NCI-H2227 treated with DMSO at 0.1 percent for 48 hours (cell line): ENCODE data around the gene CPB1.

ENCODE experiments used
- DNase-seq: peaks from one replicate; lab custom pipeline; 2025; lab: John Stamatoyannopoulos, UW

Gene CPB1

DNA sequence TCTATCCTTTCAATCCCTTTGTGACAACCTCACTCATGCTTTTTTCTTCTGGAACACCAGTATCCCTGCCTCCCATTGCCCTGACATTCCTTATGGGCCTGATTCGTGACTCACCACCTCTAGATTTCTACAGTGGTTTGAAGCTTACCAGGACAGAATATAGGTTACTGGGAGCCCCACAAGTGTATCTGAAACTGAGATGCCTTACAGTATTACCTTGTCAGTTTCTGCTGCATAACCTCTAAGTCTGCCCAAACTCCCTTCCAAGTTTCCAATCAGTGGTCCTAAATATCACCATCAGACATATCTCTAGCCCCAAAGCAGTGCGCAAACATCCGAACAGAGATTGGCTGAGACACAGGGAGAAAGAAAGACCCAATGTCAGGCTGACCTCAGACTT is 5.6 kb downstream of the CPB1 start:
- no peak for DNase-seq

DNA sequence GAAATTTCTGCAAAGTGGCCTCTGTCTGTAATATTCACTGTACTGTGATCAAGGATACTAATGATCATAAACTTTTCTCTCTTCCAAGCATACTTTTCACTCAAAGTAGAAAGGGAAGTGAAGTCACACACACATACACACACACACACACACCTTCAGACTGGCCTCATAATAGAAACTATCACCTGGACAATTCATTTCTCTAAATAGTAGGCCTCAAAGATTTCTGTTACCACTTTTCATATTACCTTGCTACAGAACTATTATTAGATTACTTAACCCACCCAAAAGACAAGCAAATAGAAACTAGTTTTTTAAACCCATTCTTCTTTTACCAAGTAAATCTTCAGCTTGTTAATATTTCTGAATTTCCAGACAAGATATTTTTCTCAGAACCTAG is 12.2 kb downstream of the CPB1 start:
- no peak for DNase-seq

DNA sequence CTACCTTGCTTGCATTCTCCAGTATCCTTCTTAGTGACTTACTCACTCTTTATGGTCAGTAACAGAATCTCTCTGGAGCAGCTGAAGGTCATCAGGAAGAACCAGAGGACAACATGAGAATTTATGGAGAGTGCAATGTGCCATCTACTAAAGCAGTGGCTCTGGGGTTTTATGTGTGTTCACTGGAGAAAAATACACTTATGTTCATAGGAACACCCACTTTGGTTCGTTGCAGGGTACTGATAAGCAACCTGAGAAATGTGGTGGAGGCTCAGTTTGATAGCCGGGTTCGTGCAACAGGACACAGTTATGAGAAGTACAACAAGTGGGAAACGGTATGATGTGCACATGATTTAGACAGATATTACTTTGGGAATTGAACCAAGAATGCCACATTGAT is 12.8 kb downstream of the CPB1 start:
- no peak for DNase-seq

DNA sequence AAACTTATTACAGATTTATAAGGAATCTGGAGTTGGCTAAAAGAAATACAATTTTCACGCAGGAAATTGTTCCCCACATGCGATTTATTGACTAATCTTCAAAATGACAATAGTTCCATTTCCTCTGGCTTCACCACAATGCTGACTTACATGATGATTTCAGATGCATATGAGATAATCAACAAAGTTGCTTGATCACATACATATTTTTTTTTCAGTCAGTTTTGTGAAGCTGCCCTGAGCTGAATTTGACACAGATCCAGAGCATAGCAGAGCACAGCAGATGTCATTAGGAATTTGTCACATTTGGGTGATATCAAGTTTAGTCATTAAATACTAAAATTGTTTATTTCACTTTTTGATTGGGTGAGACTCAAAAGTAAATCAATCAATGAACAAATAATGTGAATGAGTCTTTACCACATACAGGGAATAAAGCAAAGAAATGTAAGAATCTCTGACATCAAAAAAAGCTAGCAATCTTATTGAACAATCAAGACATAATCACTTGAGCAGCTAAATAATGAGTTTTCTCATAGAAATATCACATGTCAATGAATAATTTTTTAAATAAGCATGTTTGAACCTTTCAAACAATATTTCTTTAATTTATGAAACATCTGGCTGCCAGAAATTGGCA is 18.3 kb downstream of the CPB1 start:
- no peak for DNase-seq

DNA sequence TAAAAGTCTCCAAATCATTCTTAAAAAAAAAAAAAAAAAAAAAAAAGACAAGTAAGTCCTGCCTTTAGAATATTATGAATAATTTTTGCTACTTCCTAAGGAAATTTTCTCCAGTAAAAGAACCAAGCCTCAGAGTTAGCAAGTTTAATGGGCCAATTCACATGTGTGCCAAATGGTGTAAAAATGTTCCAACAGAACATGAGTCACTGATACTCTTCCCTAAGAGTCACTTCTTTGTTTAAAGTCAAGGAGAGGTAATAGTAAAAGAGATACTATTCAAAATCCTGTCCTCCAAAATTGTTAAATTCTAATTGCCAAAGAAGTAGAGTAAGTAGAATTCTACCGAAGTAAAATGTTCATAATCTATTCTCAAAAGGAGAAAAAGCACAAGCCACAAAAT is 19.7 kb downstream of the CPB1 start:
- no peak for DNase-seq

DNA sequence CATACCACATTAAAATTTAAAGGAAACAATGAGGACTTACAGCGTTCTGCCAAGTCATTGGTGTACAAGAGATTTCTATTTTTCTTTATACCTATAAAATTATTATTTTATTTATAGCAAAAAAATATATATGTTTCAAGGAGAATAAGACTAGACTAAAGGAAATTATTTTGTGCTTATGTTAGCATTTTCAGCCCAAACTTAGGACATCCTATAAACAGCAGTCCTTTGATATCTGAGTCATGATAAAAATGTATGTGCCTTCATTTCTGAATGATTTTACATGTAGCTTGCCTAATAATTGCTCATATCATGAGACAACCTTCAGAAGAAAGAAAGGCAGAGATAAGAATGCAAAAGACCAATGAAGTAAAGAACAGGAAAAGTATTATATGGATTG is 20.8 kb downstream of the CPB1 start:
- no peak for DNase-seq

DNA sequence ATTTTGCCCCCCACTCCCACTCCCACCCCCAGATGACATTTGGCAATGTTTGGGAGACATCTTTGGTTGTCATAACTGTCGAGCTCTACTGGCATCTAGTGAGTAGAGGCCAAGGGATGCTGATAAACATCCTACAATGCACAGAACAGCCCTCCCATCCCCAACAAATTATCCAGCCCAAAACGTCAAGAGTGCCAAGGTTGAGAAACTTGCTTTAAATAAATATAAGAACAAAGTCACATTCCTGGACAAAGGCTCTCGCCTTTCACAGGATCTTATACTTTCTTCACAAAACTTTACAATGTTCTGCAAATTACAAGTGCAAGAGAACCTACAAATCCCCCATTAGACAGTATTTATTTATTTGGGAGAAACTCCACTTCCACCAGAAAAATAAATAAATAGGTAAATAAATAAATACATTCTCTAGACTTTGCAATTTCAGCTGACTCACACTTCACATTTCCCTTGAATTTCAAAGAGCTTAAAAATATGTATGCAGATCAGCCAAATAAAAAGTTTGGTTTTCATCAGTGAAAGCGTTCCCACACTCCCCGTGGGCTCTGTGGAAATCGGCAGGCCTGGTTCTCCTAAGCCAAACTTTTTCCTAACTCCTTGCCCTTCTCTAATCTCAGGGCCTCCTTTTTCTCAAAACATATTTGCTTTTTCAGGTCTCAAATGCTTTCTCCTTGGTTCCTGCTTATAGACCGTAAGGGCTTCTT is 24.8 kb downstream of the CPB1 start:
- no peak for DNase-seq

DNA sequence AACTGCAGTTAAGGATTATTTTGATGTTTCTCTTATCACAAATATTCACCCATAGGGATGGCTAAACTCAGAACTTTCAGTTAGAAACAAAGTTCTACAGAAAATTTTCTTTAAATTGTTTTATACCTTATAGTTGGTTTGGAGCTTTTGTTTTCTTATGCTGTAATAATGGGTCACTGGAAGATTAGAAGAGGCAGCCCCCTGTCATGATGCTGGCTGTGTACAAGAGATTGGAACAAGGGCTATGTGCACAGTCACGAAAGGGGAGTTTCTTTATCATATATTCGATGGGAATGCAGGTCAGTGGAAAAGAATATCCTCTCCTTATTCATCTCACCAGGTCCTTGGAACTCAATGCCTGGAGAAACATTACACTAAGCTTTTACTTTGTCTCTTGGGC is 25.5 kb downstream of the CPB1 start:
- DNase-seq: no peak

DNA sequence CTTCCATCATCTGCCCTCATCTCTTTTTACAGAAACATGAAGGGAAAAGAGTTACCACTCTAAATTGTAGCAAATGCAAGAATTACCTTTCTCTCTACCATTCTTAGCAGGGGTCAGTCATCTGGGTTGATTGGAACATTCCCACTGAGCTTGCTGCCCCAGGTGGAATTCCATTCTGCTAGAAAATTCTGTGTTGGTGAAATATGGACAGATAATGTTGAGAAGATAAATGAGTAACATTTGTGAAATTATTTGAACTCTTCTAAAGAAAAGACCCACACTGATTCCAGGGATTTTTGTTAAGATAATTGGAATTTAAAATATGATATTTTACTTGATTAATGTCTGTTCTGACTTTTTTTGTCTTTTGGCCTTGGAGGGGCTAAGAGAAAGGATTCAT is 26.4 kb downstream of the CPB1 start:
- no peak for DNase-seq

DNA sequence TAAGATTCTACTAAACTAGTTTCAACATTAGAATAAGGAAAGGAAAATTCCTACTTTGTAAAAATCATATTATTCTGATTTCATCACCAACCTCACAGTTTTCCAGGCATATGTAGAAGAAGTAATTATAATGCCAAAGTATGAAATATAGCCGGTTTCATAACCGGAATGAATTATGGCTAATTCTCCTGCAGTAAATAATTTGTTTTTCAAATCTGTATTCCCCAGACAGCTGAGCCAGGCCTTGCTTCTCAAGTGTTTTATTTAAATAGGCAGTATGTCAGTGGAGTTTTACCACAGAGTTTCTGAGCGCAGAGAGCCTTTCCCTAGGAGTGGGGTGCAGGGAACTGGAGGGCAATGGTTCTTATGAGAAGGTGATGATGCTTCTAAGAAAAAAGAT is 28.8 kb downstream of the CPB1 start:
- no peak for DNase-seq

DNA sequence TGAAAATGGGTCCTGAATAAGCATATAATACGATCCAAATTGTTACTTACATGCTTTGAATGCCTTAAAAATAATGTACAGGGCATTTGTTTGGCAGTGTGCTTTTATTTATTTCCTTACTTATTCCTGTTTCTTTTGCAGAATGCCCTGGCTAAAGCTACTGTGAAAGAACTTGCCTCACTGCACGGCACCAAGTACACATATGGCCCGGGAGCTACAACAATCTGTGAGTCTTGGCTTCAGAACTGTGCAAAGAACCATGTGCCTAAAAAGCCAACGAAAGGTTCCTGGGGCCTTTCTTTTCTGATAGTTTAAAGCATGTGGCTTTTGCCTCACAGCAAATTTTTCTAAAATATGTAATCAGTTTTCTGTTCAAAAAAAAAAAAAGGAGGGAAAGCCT is 29.7 kb downstream of the CPB1 start:
- DNase-seq: no peak

DNA sequence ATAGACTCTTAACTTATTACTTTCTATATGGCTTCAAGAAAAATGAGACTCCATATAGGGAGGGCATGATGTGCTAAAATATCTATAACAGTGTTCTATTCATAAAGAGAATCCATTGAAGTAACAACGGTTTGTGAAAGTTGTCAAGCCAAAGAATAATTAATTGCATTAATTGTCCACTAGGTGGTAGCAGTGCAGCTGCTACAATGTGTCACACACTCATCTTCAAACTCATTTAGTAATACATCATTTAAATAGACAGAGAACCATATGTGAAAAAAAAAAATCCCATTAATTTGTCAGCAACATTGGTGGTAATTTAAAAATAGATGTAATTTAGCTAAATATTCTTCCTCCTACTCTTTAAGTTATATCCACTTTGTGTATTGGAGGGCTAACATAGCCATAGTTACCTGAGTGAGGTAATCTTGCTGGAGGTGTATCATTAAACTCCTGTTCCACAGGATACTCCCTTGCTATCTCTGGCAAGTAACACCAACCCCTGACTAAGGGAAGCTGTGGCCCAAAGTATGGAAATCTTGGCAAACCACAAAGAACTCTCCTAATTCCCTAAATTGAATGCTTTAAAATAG is 33.8 kb downstream of the CPB1 start:
- peak; percentile 1 for DNase-seq

DNA sequence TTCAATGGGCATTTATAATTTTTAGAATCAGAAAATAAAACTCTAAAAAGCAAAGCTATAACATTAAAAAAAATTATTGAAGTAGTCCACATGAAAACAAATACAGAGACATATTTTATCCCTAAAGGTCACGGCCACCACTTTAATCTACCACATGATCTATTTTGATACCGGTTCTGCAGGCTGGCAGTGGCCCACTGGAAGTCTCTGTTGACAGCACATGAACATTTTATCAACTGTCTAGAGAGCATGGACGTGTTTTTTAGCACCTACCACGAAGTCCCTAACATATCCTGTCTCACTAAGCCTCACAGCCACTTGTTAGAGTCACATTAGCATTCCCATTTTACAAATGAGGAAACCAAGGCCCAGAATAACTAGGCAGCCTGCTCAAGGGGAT is 35.7 kb downstream of the CPB1 start:
- no peak for DNase-seq

DNA sequence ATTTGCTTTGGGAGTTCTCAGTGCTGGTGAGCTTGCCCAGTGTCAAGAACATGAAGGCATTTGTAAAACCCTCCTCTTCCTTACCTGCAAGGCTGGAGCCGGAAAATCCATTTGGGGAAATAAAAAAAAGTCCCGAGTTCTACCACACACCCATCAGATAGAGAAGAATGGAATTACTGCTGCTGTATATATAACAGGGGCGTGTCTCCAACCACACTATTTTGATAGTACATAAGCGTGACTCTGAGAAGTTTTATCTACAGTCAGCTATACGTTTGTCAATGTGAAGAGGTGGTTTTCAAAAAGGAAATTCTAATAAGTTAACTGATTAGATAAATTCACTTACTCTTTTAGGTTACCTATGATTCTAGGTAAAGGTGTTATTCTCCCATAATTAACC is 36.2 kb downstream of the CPB1 start:
- no peak for DNase-seq

DNA sequence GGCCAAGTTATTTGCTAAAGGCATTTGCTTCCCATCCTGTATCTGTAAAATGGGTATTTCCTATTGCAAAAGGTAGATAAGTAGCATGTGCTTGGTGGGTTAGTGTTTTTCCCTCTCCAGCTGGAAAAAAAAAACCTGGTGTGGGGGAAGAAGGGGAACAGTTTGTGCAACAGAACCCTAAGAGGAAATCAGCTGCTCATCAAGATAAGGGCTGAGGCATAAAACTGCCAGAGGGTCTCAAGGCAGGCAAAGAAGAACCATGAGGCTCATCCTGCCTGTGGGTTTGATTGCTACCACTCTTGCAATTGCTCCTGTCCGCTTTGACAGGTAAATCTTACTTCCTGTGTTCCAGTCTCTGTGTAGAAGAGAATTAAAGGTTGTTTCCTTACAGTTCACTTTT is 37.4 kb downstream of the CPB1 start, which contains the start of gene CPA3:
CPA3 (plus strand) TSS at position 248 of the 400 bp plus-strand sequence; CDS start at position 260, 12 bp downstream.
- DNase-seq: no peak

DNA sequence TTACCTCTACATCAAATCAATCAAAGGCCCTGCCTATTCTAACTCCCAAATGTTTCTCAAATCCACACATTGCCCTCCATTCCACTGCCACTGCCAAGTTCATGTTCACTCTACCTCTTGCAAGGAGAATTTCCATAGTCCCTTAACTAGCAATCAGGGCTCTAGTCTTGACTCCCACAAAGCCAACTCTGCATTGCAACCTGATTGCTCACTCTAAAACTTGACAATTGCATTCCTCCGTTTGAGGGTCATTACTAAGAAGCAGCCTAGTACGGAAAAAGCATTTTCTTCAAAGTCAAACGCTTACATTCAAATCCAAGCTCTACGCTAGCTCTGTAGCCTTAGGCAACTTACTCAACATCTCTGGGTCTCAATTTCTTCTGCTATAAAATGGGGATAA is 38.6 kb downstream of the CPB1 start:
- no peak for DNase-seq

DNA sequence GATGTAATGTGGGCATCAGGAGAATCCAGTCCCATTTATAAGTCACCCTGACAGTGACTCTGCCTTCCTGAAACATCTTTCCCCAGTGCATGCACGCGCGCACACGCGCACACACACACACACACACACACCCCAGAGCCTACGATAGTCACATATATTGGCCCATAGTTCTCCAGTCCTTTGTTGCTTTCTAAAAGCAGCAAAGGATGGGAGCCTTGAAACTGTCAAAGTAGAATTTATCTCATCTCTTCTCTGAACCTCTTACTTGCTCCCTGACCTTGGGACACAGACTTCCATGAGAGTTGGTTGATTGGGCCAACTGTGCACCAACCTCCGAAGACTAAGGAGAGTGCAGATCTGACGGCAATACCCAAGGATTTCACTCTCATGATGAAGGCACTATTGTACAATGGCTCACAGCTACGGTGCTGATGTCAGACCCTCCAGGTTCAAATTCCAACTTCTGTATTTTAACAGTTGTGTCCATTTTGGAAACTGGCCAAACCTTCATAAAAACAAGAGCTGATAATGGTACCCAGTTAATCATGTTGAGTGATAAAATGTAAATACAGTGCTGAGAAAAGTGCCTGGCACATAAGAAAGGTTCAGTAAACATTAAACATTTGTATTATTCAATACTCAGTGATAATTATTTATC is 45.8 kb downstream of the CPB1 start:
- no peak for DNase-seq

DNA sequence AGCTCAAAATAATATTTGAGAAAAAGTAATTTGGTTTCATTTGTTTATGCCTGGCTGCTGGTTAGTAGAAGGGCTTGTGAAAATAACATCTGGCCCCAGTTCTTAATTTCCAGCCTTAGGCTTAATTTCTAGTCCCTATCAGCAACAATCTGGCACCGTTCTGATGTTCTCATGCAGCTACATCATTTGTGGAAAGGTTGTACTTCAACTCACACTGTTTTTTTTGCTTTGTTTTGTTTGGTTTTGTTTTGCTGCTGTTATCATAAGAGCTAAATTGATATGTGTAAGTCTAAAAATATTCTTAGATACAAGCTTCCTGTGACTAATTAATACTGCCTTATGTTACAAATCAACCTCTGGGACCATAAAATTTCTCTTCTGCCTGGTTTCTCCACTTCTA is 46.4 kb downstream of the CPB1 start:
- no peak for DNase-seq

DNA sequence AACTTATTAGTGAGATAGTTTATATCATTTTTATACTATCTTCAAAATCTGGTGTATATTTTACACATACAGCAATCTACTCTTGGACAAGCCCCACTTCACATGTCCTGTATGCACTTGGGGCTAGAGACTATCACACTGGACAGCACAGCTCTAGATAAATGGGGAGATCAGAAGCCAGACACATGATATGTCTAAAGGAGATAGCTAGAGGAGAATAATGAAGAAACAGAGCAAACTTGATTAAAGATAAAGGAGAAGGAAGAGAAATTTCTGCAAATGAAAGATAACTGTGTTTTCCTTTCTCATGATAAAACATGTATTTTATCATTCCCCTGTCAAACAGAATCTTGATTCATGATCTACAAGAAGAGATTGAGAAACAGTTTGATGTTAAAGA is 50.5 kb downstream of the CPB1 start:
- DNase-seq: no peak

DNA sequence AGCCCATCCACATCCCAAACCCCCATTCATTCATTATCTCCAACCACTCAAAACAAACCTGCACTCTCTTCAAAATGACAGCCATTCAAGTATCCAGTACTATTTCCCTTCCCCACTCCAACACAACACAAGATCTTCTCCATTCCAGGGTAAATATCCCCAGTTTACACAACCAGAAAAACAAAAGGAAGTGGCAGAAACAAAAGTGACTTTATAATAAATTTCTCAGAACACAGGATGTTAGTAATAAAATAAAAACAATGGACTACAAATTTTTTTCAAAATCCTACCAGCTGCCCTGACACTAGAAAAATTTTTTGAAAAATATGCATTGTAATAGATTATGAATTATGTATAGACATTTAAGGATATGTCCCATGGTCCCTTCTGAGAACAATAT is 51.6 kb downstream of the CPB1 start:
- DNase-seq: no peak

DNA sequence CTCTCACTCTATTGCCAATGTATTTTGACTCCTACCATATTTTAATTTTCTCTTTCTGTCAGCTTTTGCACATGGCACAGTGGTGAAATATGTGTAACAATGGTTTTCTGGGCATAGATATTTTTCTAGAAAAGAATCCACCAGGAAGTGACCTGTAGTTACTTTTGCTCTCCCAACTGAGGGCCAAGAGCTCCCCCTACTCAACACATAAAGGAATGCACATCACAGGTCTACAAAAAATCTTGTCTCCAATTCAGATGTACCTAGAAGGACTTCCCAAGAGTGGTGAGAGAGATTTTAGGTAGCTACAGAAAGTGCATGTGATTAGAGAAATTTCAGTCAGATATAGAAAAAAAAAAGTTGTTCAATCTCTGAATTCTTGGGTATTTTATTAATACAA is 53.1 kb downstream of the CPB1 start:
- no peak for DNase-seq

DNA sequence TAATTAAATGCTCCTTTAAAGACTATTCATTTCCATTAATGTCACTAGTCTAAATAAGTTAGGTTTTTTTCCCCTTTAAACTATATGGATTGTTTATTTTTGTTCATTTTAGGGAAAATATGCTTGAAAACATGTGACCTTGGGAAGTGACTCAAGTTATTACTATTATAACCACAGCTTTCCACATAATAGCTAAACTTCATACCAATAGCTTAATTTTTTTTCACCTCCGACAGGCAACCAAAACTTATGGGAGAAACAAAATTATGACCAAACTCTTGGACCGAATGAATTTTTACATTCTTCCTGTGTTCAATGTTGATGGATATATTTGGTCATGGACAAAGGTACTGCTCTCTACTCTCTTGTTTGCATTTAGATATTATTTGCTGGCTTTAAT is 53.7 kb downstream of the CPB1 start:
- DNase-seq: no peak

DNA sequence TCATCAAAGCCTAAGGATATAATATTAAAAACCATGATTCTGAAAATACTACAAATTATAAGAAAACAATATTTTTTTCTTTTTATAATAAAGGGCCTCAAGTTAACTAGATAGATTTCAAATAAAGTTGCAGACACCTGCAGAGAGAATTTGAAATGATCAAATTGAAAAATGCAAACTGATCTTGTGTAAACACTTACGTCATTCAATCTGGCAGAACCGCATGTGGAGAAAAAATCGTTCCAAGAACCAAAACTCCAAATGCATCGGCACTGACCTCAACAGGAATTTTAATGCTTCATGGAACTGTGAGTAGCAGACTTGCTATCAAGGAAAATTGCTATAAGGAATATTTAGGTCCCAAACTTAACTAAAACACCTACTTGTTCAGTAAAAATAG is 54.7 kb downstream of the CPB1 start:
- DNase-seq: no peak
